Coronary artery (tissue), 2 donors: ENCODE data around the gene GOT2.
"Not testable (repeated sequence)": the region's sequence is repeated elsewhere in the genome, so short reads cannot be mapped to it uniquely, and the experiment has no call there.

ENCODE experiments used
- DNase-seq: peaks from one replicate; pipeline ENCODE4 v3.0.0-alpha.2; 2017; ENCODE audit warnings: low spot score
- H3K27ac ChIP-seq, 2 donors: fragments of 200-600 bp; sonication (generic); one replicate each; pipeline ENCODE4 v1.5.1; 2016 to 2019
- H3K4me3 ChIP-seq: fragments of 200-600 bp; sonication (generic); 2 replicates; pipeline ENCODE4 v1.5.1; 2016; ENCODE audit warnings: mild to moderate bottlenecking, moderate library complexity
- TF ChIP-seq, protein P1 (sequence below): fragments of 200-600 bp; sonication (generic); IDR thresholded peaks from one replicate; pipeline ENCODE4 v1.5.1; 2019; ENCODE audit warnings: antibody characterized with exemption

GOT2 gene

DNA sequence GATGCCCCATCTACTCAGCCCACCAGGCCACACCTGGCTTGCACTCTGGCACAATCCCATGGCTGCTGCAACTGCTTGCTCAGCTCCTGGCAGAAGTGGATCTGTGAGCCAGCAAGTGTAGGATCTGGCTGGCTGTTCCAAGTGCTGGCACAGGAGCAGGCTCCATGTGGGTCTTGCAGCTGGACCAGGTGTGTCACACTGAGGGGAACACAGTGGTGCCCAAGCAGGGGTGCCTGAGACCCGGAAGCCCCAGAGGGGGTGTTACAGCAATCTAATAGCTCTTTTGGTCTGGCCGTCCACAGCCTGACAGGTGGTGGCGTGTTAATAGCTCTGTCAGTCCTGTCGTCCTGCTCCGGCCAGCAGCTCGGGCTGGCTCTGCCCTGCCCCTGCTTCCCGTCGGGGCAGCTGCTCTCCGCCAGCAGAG is 19.6 kb upstream of the GOT2 start:
- no peak overlapping the region for H3K27ac ChIP-seq
- no peak for DNase-seq
- no peak overlapping the region for H3K4me3 ChIP-seq
- TF ChIP-seq, protein P1, sequence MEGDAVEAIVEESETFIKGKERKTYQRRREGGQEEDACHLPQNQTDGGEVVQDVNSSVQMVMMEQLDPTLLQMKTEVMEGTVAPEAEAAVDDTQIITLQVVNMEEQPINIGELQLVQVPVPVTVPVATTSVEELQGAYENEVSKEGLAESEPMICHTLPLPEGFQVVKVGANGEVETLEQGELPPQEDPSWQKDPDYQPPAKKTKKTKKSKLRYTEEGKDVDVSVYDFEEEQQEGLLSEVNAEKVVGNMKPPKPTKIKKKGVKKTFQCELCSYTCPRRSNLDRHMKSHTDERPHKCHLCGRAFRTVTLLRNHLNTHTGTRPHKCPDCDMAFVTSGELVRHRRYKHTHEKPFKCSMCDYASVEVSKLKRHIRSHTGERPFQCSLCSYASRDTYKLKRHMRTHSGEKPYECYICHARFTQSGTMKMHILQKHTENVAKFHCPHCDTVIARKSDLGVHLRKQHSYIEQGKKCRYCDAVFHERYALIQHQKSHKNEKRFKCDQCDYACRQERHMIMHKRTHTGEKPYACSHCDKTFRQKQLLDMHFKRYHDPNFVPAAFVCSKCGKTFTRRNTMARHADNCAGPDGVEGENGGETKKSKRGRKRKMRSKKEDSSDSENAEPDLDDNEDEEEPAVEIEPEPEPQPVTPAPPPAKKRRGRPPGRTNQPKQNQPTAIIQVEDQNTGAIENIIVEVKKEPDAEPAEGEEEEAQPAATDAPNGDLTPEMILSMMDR = no peak

GRCh38 chr16:58744497-58744896 is 10.4 kb upstream of the GOT2 start:
- H3K27ac ChIP-seq = no peak overlapping the region
- DNase-seq = no peak
- TF ChIP-seq, protein P1 = no peak
- no peak overlapping the region for H3K4me3 ChIP-seq

GRCh38 chr16:58741976-58742375 is 7.9 kb upstream of the GOT2 start:
- TF ChIP-seq, protein P1 = no peak
- no peak overlapping the region for H3K27ac ChIP-seq
- no peak overlapping the region for H3K4me3 ChIP-seq
- no peak for DNase-seq

- TF ChIP-seq, protein P1 = no peak
- no peak for DNase-seq
- H3K4me3 ChIP-seq = no peak overlapping the region
- H3K27ac ChIP-seq = no peak overlapping the region
Observed at GRCh38 chr16:58741166-58741565, 7.0 kb upstream of the GOT2 start.

DNA sequence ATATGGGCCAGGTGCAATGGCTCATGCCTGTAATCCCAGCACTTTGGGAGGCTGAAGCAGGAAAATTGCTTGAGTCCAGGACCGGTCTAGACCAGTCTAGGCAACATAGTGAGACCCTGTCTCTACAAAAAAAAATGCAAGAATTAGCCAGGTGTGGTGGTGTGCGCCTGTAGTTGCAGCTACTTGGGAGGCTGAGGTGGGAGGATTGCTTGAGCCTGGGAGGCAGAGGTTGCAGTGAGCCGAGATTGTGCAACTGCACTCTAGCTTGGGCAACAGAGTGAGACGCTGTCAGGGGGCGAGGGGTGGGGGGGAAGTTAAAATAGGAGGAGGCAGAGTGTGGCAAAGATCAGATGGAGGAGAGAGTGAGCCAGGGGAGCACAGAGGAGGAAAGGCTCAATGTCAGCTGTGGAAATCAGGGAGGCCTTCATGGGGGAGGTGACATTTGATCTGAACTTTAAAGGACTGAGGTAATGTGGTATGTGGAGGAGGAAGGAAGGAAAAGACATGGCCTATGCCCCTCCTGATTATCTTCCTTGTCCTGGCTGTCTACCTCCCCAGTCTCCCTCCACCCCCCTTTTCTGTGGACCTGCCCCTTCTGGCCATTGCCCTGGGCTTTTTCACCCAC is 4.7 kb upstream of the GOT2 start:
- no peak for DNase-seq
- TF ChIP-seq, protein P1 = no peak

DNA sequence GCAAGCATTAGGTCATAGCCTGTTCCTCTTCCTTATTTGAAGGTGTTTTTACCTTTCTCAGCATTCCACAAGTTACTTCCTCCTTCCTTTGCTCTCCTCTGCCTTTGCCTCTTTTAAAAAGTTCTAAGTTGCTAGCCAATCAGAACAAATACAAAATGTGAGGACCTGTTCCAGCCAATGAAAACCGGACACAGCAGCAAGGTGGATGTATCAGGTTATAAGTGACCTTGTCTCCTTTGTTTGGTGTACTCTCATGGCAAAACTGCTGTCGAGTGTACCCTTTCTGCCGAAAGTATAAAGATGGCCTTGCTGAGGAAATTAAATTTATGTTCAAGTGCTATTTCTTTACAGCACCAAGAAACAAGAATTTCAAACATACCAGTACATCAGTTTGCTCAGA is 2.2 kb upstream of the GOT2 start:
- DNase-seq, H3K4me3 ChIP-seq, H3K27ac ChIP-seq: not testable (repeated sequence)

More for the DNA sequence above, 4.7 kb upstream of the GOT2 start:
- Histone ChIP-seq H3K4me3 (no peak overlapping the region), H3K27ac (no peak overlapping the region)

GRCh38 chr16:58734459-58734787 is 307 bp upstream of the GOT2 start:
- DNase-seq = no peak
- TF ChIP-seq, protein P1 = no peak
- Histone ChIP-seq H3K27ac (peak overlapping the region; percentile 56 to 88), H3K4me3 (peak overlapping the region; percentile 100)

DNA sequence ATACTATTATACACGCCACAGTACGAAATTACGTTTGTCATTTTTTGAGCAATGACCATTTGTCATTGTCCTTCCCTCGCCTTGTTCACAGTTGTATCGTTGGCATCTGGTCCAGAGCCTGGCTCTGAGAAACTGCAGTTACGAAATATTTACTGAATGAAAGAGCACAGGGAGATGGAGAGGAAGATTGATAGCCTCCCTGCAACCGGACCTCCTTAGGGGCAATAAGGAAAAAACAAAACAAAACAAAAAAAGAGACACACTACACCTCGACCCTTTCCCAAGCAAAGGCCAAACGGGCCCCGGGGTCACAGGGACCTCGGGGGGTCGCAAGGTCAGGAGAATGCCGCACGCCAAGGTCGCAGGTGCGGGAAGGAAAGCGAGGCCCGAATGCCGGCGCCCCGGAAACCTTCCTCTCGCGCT is 857 bp downstream of the GOT2 start:
- Histone ChIP-seq H3K4me3 (peak overlapping the region; percentile 100), H3K27ac (peak overlapping the region in 1 of 2 donors; percentile 88)
- TF ChIP-seq, protein P1 = no peak
- DNase-seq = no peak
